Measurements from ENCODE around the gene MTMR12. TPM values are rescaled to one million over a fixed set of nuclear protein-coding genes. Genes with fewer than 3 reads are reported as not detected.

Gene MTMR12
- total and polyA plus RNA-seq, 10 of the 15 experiments (the other 5 are each of a cell fraction or from before 2014, with no cell fraction given), result 5.0 to 22.9 (median 16.3) TPM

DNA sequence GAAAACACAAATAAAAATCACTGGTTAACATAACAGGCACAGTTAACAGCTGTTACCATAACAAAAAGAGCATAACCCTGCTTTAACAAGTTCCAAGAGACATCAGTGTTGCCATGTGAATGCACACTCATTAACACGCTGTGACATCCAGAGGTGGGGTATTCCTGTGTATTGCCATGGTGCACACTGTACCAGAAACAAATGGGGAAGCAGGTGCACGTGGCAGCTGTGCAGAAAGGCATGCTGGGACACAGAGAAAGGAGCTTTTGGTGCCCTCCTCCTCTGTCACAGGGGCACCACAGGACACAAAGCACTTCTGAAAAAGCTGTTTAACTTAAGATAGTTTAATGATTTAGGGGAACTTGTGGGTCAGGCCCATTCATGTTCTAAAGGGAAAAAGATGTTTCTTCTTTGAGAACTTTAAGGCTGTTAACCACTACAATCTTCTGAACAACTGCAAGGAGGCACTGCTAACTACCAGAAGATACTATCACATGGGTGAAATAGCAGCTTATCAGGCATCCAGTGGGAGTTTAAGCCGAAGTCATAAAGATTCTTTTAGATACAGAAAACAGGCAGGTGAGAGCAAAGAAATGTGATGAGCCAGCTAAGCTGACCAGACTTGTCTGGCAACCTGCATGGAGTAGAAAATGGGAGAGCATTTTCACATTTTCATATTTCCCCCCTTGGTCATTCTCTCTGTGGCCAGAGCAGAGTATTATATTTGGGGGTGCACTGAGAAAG, 82.2 kb downstream of the MTMR12 start (continued):
- TF ChIP-seq HSF1 (IDR thresholded peaks at IDR 0.05; ENCODE audit: low read depth, low read length) (no peak), KDM1A (IDR thresholded peaks at IDR 0.05; ENCODE audit: borderline replicate concordance) (no peak)

DNA sequence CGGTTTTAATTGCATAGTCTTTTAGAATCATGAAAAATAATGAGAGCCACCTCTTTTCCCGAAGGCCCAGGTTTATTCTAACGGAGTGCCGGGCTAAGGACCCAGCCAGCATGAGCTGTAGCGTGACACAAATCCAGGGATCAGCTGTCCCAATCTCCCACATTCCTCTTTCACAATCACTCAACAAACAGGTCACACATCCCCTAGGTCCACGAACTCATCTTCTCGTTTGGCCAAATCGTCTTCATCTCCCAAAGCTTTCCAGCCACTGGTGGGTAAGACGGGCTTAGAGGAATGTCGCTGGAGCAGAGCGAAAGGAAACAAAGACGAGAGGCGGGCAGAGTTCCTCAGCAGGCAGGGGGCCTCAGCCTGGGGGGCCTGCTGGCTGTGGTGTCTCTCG, 83.2 kb downstream of the MTMR12 start:
- intact Hi-C loops (cut with micrococcal nuclease; ENCODE audit: unreplicated experiment), result no loop called here
- H2AFZ ChIP-seq (ENCODE audit: control insufficient read depth, low read depth, low read length), result no peak overlapping the region
- no peaks in the 10 kb centered on the region for H3K9me3 ChIP-seq (replicated peaks; ENCODE audit: control insufficient read depth, insufficient read depth, low read length)
- ATAC-seq (no peak), FAIRE-seq (no peak), DNase-seq (ENCODE audit: low read depth, low spot score) (no peak)
- ChIA-PET POLR2A (interaction anchor here (1.0 kb wide), 1 partner anchor 80 kb away, joined by 4 read pairs; no protein-coding TSS in a partner anchor), RAD21 (ENCODE audit: unreplicated experiment) (interaction anchor here (0.9 to 5.9 kb wide), 2 partner anchors 100 to 152 kb away, joined by 3 to 172 read pairs; no protein-coding TSS in a partner anchor), CTCF (interaction anchor here (12.1 kb wide), 1 partner anchor 100 kb away, joined by 339 read pairs; no protein-coding TSS in a partner anchor), SMC1A (ENCODE audit: uncharacterized antibody, unreplicated experiment) (interaction anchor here (1.3 to 5.3 kb wide), 3 partner anchors 13 to 191 kb away, joined by 4 to 153 read pairs (median 5); no protein-coding TSS in a partner anchor)
- H3K4me1 ChIP-seq (ENCODE audit: control insufficient read depth, insufficient read depth, low read length), result no peaks in the 10 kb centered on the region
- H3K4me3 ChIP-seq, result no peak overlapping the region
- H3K27ac ChIP-seq (ENCODE audit: control insufficient read depth, insufficient read depth), result no peak overlapping the region
- no peaks in the 10 kb centered on the region for H3K79me2 ChIP-seq (ENCODE audit: control insufficient read depth, insufficient read depth, low read length)
- H4K20me1 ChIP-seq (ENCODE audit: control insufficient read depth, insufficient read depth), result no peaks in the 10 kb centered on the region
- H3K36me3 ChIP-seq (ENCODE audit: control insufficient read depth in 2 of 2, insufficient read depth in 2 of 2, low read length in 1 of 2), result peaks cover 15% of the 10 kb centered on the region in 2 experiments; a peak in 3 of 4 replicates
- no peak overlapping the region for H3K4me2 ChIP-seq (ENCODE audit: control insufficient read depth, insufficient read depth)
- in situ Hi-C loops (cut with MboI), result loop anchor here (5.0 kb wide), 1 partner anchor 98 kb away; no protein-coding TSS in a partner anchor
- no TSS peak for BruUV-seq (replicated peaks)
- no peaks in the 10 kb centered on the region for H3K27me3 ChIP-seq (replicated peaks in 1 of 2; ENCODE audit: control insufficient read depth in 2 of 2, insufficient read depth in 2 of 2, low read length in 1 of 2)
- WGBS (ENCODE audit: insufficient coverage, insufficient replicate concordance, low lambda C conversion rate, missing lambda C conversion rate), result 98% methylated on average over 14 of the region's 14 CpGs
- H3K9ac ChIP-seq (ENCODE audit: control insufficient read depth, insufficient read depth, low read length), result no peak overlapping the region
- TF ChIP-seq, protein P1, sequence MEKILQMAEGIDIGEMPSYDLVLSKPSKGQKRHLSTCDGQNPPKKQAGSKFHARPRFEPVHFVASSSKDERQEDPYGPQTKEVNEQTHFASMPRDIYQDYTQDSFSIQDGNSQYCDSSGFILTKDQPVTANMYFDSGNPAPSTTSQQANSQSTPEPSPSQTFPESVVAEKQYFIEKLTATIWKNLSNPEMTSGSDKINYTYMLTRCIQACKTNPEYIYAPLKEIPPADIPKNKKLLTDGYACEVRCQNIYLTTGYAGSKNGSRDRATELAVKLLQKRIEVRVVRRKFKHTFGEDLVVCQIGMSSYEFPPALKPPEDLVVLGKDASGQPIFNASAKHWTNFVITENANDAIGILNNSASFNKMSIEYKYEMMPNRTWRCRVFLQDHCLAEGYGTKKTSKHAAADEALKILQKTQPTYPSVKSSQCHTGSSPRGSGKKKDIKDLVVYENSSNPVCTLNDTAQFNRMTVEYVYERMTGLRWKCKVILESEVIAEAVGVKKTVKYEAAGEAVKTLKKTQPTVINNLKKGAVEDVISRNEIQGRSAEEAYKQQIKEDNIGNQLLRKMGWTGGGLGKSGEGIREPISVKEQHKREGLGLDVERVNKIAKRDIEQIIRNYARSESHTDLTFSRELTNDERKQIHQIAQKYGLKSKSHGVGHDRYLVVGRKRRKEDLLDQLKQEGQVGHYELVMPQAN (conservative IDR thresholded peaks at IDR 0.05), result no peak
- no peak for TF ChIP-seq POLR2AphosphoS2 (IDR thresholded peaks at IDR 0.05; ENCODE audit: low read depth, low read length)
- TF ChIP-seq CEBPZ (IDR thresholded peaks at IDR 0.05; ENCODE audit: low read depth, low read length), result no peak
- TF ChIP-seq, protein P2, sequence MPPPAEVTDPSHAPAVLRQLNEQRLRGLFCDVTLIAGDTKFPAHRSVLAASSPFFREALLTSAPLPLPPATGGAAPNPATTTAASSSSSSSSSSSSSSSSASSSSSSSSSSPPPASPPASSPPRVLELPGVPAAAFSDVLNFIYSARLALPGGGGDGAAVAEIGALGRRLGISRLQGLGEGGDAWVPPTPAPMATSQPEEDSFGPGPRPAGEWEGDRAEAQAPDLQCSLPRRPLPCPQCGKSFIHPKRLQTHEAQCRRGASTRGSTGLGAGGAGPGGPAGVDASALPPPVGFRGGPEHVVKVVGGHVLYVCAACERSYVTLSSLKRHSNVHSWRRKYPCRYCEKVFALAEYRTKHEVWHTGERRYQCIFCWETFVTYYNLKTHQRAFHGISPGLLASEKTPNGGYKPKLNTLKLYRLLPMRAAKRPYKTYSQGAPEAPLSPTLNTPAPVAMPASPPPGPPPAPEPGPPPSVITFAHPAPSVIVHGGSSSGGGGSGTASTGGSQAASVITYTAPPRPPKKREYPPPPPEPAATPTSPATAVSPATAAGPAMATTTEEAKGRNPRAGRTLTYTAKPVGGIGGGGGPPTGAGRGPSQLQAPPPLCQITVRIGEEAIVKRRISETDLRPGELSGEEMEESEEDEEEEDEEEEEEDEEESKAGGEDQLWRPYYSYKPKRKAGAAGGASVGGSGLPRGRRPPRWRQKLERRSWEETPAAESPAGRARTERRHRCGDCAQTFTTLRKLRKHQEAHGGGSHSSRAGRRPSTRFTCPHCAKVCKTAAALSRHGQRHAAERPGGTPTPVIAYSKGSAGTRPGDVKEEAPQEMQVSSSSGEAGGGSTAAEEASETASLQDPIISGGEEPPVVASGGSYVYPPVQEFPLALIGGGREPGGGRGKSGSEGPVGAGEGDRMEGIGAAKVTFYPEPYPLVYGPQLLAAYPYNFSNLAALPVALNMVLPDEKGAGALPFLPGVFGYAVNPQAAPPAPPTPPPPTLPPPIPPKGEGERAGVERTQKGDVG (CRISPR knock-in tag; IDR thresholded peaks at IDR 0.05), result no peak
- TF ChIP-seq ESRRA (IDR thresholded peaks at IDR 0.05; ENCODE audit: low read length), result no peak
- TF ChIP-seq RAD21 (IDR thresholded peaks at IDR 0.05; ENCODE audit: insufficient read depth, low read depth, low read length), result no peak
- no peak for TF ChIP-seq STAT1 (conservative IDR thresholded peaks at IDR 0.05)
- TF ChIP-seq ZNF217 (IDR thresholded peaks at IDR 0.05), result no peak
- TF ChIP-seq SP1 (IDR thresholded peaks at IDR 0.05; ENCODE audit: low read depth, low read length), result no peak
